ENCODE results near the gene FICD. TPM values are rescaled to one million over a fixed set of nuclear protein-coding genes. Genes with fewer than 3 reads are reported as not detected.

FICD gene
- total RNA-seq, 2 experiments from 2014 or later: 2.7 to 3.2 TPM

DNA sequence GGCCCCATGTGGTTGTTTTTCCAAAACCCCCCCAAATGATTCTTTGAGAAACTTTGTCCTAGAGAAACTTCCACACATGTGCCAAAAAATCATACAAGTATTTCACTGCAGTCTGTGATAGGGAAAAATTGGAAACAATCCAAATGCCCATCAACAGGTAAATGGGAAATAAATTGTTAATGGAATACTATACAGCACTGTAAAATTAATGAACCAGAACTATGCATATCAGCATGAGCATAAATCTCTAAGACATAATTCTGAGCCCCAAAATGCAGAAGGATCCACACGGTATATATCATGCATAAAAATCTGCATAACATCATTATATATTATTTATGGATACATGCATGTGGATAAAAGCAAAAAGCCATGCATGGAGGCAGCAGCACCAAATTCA is 5.3 kb upstream of the FICD start:
- Histone ChIP-seq H3K36me3 (ENCODE audit: insufficient read depth, low read length) (no peaks in the 10 kb centered on the region), H3K27me3 (ENCODE audit: control insufficient read depth in 1 of 2, insufficient read depth in 2 of 2, low read length in 2 of 2) (peaks cover 0 to 2% of the 10 kb centered on the region in 2 experiments), H3K4me1 (ENCODE audit: insufficient read depth, low read length) (peaks cover 13% of the 10 kb centered on the region), H3K27ac (ENCODE audit: low read depth in 1 of 2, low read length in 2 of 2) (no peak overlapping the region), H3K4me3 (ENCODE audit: low read length) (no peak overlapping the region), H3K9me3 (ENCODE audit: control insufficient read depth in 1 of 2, insufficient read depth in 1 of 2, low read length in 2 of 2) (no peaks in the 10 kb centered on the region)
- Mint-ChIP-seq H3K4me3 (no peak overlapping the region), H3K4me1 (ENCODE audit: low read depth) (peaks cover 10% of the 10 kb centered on the region), H3K36me3 (ENCODE audit: low read depth) (peaks cover 5% of the 10 kb centered on the region), H3K9me3 (no peaks in the 10 kb centered on the region), H3K27ac (no peak overlapping the region), H3K27me3 (peaks cover 11% of the 10 kb centered on the region)
- ATAC-seq (ENCODE audit: poor library complexity) (no peak), DNase-seq (no peak)
- ChIA-PET POLR2A (no interaction called here), CTCF (no interaction called here)
- TF ChIP-seq CTCF (IDR thresholded peaks at IDR 0.05): no peak
- intact Hi-C loops (cut with DNase I, micrococcal nuclease): loop anchor here (5.0 to 10.0 kb wide), 8 partner anchors 222 to 1615 kb away; partner anchors contain the start of genes CORO1C (in 1 of the 2), IFT81 (in 1 of the 2), KCTD10 (in 1 of the 2) and MMAB (in 1 of the 2)

- ATAC-seq (ENCODE audit: poor library complexity) (no peak), DNase-seq (no peak)
- Histone ChIP-seq H3K4me3 (ENCODE audit: low read length) (no peak overlapping the region), H3K36me3 (ENCODE audit: insufficient read depth, low read length) (no peaks in the 10 kb centered on the region), H3K4me1 (ENCODE audit: insufficient read depth, low read length) (peaks cover 18% of the 10 kb centered on the region), H3K27me3 (ENCODE audit: control insufficient read depth in 1 of 2, insufficient read depth in 2 of 2, low read length in 2 of 2) (no peaks in the 10 kb centered on the region), H3K9me3 (ENCODE audit: control insufficient read depth in 1 of 2, insufficient read depth in 1 of 2, low read length in 2 of 2) (no peaks in the 10 kb centered on the region), H3K27ac (ENCODE audit: low read depth in 1 of 2, low read length in 2 of 2) (no peak overlapping the region)
- ChIA-PET POLR2A (interaction anchor here (0.8 kb wide), 1 partner anchor 768 kb away, joined by 3 read pairs; no protein-coding TSS in a partner anchor), CTCF (no interaction called here)
- H3K36me3 Mint-ChIP-seq (ENCODE audit: low read depth): peaks cover 12% of the 10 kb centered on the region
- peaks cover 17% of the 10 kb centered on the region for H3K4me1 Mint-ChIP-seq (ENCODE audit: low read depth)
- H3K4me3 Mint-ChIP-seq: no peak overlapping the region
- H3K27me3 Mint-ChIP-seq: peaks cover 11% of the 10 kb centered on the region
- TF ChIP-seq CTCF (IDR thresholded peaks at IDR 0.05): no peak
- no peak overlapping the region for H3K27ac Mint-ChIP-seq
- intact Hi-C loops (cut with DNase I, micrococcal nuclease): loop anchor here (5.0 to 10.0 kb wide), 8 partner anchors 221 to 1614 kb away; partner anchors contain the start of genes CORO1C (in 1 of the 2), IFT81 (in 1 of the 2), KCTD10 (in 1 of the 2) and MMAB (in 1 of the 2)
- no peaks in the 10 kb centered on the region for H3K9me3 Mint-ChIP-seq
Measured at GRCh38 chr12:108510836-108511235, 4.2 kb upstream of the FICD start.

DNA sequence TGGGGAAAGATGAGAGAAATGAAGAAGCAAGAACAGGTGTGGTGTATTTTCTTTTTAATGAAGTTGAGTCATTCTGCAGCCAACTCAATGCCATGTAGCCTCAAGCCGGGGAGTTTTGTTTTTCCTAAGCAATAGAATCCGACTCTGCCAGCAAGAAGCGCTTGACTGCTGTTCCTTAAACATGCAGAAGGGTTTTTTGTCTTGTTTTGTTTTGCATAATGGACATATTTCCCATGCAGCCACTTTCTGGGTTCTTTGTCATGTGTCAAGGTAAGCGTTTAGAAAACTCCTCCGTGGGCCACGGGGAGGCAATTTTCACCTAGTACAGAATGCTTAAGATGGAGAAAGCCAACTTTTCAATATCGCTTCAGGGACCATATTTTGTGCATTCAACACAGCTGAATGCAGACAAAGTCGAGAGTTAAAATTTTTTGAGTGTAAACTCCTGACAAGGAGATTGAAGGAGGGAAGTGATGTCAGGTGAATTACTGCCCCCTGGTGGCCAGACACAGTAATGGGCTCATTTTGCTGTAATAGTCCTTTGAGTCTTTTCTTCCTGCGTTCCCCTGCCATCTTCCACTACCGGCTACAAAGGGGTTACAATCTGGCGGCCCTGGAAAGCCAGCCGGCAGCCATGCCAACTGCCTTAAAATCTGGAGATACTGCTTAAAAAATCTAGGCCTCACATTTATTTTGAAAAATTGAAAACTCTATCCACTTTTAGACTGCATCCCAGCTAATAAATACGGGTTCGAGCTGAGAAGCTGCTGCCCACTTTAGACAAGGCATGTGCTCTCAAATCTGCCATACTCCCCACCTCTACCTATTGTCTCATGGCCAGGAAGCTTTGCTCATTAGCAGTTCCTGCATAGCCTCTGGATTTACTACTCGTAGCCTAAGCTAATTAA is 3.2 kb upstream of the FICD start:
- CTCF ChIA-PET: interaction anchor here (0.6 to 1.1 kb wide), 5 partner anchors 10 to 123 kb away, joined by 3 to 5 read pairs (median 3); partner anchors contain the start of gene SART3

More for the DNA sequence above, 3.2 kb upstream of the FICD start:
- Mint-ChIP-seq H3K27me3 (peaks cover 11% of the 10 kb centered on the region), H3K27ac (peak overlapping the region; percentile 43), H3K36me3 (ENCODE audit: low read depth) (peaks cover 13% of the 10 kb centered on the region), H3K9me3 (no peaks in the 10 kb centered on the region), H3K4me1 (ENCODE audit: low read depth) (peaks cover 27% of the 10 kb centered on the region), H3K4me3 (peak overlapping the region; percentile 74)
- Histone ChIP-seq H3K36me3 (ENCODE audit: insufficient read depth, low read length) (no peaks in the 10 kb centered on the region), H3K4me3 (ENCODE audit: low read length) (no peak overlapping the region), H3K27me3 (ENCODE audit: control insufficient read depth in 1 of 2, insufficient read depth in 2 of 2, low read length in 2 of 2) (no peaks in the 10 kb centered on the region), H3K27ac (ENCODE audit: low read depth in 1 of 2, low read length in 2 of 2) (no peak overlapping the region), H3K9me3 (ENCODE audit: control insufficient read depth in 1 of 2, insufficient read depth in 1 of 2, low read length in 2 of 2) (no peaks in the 10 kb centered on the region), H3K4me1 (ENCODE audit: insufficient read depth, low read length) (peaks cover 28% of the 10 kb centered on the region)
- intact Hi-C loops (cut with DNase I, micrococcal nuclease): loop anchor here (1.0 to 10.0 kb wide), 14 partner anchors 220 to 1613 kb away; partner anchors contain the start of genes CORO1C (in 1 of the 2), IFT81 (in 1 of the 2), KCTD10 (in 1 of the 2) and MMAB (in 1 of the 2)
- DNase-seq: peak; percentile 63 to 91 (median 73)
- no peak for ATAC-seq (ENCODE audit: poor library complexity)
- peak; percentile 95 for TF ChIP-seq CTCF (IDR thresholded peaks at IDR 0.05)
- POLR2A ChIA-PET: interaction anchor here (1.0 kb wide), 1 partner anchor 57 kb away, joined by 3 read pairs; no protein-coding TSS in a partner anchor

Measured in CD4-positive, alpha-beta T cell (primary cell).